GM18499 (cell line): ENCODE results near the gene ZNF410.
"Not testable (repeated sequence)": the region's sequence is repeated elsewhere in the genome, so short reads cannot be mapped to it uniquely, and the experiment has no call there.

Source experiments
- ATAC-seq: cut with Tn5 transposase; IDR thresholded peaks from one replicate; pipeline ENCODE4 v1.9.1; 2021; ENCODE audit warnings: moderate number of reproducible peaks; ENCODE audit not compliant: insufficient read depth, unreplicated experiment

ZNF410 gene

DNA sequence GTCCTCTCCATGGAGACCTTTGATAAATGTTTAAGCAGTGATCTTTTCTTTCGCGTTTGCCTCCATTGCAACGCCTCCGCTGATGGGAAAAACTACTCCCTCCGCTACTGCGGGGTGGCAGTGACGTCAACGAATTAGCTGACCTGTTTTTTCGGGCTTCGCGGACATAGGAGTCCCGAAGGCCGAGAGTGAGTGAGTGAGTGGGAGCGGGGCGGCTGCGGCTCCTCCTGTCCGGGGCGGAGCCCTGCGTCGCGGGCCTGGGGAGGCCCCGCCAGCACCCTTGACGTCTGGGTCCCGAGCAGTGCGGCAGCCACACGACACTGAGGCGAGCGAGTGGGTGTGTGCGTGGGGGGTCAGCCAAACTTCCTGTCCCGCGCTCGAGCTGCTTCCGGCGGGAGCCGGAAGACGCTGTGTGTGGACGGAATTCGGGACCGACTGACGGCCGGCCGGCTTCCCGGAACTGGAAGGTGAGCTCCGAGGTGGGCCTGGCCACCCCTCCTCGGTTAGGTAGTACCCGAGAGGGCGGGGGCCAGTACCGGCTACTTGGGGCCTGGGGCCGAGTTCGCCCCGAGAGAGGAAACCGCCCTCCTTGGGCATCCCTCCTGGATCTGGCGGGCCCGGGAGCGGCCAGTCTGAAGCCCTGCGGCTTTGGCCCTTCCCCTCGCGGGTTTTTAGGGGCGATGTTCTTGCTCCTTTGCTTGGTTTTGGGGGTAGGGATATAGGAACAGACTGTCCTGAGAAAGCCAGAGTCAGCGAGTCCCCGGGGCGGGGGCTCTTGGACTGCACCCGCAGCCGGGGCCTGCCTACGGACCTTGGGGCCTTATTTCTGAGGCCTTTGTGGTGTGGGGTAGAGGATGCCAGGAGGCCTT is at the start of gene ZNF410:
TSS of gene ZNF410 (plus strand) at position 411 of the 869 bp plus-strand sequence. CDS start 5,317 bp downstream, outside the sequence.
- peak; percentile 55 for ATAC-seq

DNA sequence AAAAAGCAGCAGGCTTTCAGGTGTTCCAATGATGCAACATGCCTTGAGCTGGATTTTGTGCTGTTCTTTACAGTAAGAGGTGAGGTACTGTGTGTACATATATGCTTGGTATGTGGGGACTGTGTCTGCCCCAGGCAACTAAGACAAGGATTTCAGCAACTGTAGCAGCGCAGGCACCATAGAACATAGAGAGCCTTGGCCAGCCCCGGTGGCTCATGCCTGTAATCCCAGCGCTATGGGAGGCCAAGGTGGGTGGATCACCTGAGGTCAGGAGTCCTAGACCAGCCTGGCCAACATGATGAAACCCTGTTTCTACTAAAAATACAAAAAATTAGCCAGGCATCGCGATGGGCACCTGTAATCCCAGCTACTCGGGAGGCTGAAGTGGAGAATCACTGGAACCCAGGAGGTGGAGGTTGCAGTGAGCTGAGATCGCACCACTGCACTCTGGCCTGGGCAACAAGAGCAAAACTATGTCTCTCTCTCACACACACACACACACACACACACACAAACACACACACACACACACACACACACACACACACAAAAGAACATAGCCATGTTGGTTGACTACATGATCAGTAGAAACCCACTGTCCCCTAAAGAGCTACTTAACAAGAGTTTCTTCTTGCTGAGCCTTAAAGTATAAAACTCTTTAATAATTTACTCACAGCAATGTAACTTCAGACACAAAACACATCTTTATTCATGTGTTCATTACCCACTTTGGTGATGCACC is 48.2 kb upstream of the ZNF410 start:
- not testable (repeated sequence) for ATAC-seq

- ATAC-seq: no peak
These were observed 44.5 kb upstream of the ZNF410 start for GRCh38 chr14:73842201-73842600.

DNA sequence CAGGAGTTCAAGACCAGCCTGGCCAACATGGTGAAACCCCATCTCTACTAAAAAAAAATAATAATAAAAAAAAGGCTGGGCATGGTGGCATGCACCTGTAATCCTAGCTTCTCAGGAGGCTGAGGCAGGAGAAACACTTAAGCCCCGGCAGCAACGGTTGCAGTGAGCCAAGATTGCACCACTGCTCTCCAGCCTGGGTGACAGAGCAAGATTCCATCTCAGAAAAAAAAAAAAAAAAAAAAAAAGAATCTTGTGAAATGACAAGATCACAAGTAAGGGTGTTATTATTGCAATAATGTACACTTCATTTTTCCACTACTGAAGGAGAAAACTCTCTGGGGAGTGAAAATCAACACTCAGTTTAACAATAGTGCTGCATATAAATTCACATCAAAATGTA is 43.8 kb upstream of the ZNF410 start:
- ATAC-seq: no peak

- no peak for ATAC-seq
These were observed 43.4 kb upstream of the ZNF410 start for GRCh38 chr14:73843296-73843695.

DNA sequence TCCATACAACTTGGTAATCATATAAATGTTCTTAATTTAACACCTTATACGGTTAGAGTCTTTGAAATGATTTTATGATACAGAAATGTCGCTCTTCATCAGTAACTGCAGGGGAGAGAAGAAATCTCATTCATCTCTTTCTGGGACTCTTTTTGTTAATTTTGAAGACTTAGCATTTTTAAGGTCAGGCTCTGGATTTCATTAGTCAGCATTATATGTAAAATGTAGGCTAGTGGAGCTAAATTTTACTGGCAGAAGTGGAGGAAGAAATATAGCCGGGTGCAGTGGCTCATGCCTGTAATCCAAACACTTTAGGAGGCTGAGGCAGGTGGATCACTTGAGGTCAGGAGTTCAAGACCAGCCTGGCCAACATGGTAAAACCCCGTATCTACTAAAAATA is 39.7 kb upstream of the ZNF410 start:
- no peak for ATAC-seq

DNA sequence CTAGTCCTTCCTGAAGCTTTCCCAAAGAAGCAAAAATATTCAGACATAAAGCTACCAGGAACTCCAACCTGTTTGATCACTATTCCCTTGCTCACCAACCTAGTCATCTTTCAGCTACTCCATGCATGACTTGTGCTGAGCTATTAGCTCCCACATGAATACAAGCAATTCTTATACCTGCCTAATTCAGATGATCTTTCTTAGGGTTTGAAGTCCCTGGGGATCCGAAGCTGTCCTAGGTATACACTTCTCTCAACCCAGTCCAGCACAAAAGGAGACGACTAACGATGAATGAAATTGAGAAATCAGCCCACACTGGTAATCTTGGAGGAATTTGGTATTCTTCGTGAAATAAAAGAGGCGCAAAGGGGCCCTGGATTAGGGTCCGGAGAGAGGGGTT is 35.7 kb upstream of the ZNF410 start:
- no peak for ATAC-seq

- ATAC-seq: no peak
These were observed 34.9 kb upstream of the ZNF410 start, which contains the start of gene PTGR2 for GRCh38 chr14:73851567-73852382. Gene PTGR2 (plus strand): TSS chr14:73851831. CDS start chr14:73858863, 7,032 bp downstream.

DNA sequence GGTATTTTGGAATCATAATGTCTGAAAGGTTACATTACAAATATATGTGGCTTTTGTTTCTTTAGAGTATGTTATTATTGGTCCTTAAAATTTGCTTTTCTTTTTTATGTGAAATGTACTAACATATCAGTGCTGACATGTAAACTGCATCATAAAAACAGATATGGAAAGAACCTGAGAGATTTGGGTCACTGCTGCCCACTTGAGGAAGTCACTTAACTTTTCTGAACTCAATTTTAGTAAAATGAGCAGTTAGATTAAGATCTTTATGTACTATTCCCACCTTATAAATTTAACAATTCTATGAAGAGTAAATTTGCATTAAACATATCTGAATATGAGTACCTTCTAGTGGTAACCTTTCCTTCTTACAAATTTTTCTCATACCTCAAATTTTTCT is 27.5 kb upstream of the ZNF410 start:
- no peak for ATAC-seq

GRCh38 chr14:73861073-73861472 is 25.6 kb upstream of the ZNF410 start:
- ATAC-seq: no peak

GRCh38 chr14:73862480-73862879 is 24.2 kb upstream of the ZNF410 start:
- no peak for ATAC-seq

DNA sequence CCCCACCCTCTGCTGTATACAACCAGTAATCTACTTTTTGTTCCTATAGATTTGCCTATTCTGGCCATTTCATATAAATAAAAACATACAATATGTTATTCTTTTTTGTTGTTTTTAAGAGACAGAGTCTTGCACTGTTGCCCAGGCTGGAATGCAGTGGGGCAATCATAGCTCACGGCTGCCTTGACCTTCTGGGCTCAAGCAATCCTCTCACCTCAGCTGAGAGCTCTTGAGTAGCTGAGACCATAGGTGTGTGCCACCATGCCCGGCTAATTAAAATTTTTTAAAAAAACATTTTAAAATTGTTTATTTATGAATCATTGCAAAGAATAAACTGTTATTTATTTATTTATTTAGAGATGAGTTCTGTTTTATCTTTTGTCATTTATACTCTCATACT is 23.4 kb upstream of the ZNF410 start:
- ATAC-seq: no peak

DNA sequence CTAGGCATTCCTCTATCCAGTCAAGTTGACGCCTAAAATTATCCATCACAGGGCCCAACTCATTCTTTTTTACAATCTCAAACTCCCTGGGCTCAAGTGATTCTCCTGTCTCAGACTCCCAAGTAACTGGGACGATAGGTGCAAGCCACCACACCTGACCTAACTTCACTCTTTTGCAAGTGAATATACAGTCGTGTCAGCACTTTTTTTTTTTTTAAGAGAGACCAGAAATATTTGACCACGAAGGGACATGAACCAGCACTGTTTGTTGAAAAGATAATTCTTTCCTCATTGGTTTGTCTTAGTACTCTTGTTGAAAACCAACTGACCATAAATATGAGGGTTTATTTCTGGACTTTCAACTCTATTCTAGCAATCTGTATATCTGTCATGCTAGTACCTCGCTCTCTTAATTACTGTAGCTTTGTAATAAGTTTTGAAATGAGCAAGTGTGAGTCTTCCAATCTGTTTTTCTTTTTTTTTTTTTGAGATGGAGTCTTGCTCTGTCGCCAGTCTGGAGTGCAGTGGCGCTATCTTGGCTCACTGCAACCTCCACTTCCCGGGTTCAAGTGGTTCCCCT is 21.0 kb upstream of the ZNF410 start:
- no peak for ATAC-seq

- ATAC-seq: not testable (repeated sequence)
These were observed 16.9 kb upstream of the ZNF410 start for GRCh38 chr14:73869754-73870153.

DNA sequence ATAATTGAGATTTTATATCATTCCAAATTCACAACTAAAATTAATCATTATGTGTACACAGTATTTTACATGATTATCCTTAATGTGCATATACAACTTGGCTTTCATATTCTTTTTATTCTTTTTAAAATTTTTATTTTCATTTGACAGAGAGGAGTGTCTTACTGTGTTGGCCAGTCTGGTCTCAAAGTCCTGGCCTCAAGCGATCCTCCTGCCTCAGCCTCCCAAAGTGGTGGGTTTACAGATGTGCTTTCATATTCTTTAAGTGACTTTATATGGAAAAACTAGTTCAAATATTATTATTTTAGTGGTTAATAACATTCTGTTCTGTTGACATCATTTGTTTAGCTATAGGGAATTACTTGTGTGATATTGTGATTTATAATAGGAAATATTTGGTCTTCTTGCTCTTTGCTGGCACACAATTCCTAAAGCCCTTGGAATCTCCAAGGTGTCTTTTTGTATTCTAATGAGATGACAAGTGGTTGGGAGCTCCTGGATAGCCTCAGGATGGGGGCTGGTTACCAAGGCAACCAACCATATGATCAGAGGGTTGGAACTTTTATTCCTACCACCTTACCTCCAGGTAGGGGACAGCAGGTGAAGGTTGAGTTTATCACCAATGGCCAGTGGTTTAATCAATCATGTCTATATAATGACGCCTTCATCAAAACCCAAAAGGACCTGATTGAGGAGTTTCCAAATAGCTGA is 16.0 kb upstream of the ZNF410 start:
- ATAC-seq: no peak

- no peak for ATAC-seq
These were observed 13.0 kb upstream of the ZNF410 start for GRCh38 chr14:73873660-73874059.

- ATAC-seq: no peak
These were observed 8.9 kb upstream of the ZNF410 start for GRCh38 chr14:73877790-73878189.

DNA sequence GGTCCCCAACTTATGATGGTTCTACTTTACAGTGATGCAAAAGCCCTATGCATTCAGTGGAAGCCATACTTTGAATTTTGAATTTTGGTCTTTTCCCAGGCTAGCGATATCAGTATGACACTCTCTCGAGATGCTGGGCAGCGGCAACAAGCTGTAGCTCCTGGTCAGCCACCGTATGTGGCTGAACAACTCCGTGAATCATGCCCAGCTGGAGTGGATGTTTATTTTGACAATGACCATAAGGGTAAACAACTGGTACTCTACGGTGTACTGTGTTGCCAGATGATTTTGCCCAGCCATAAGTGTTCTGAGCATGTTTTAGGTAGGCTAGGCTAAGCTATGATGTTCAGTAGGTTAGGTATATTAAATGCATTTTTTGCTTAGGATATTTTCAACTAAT is 8.2 kb upstream of the ZNF410 start:
- no peak for ATAC-seq

GRCh38 chr14:73879027-73879426 is 7.6 kb upstream of the ZNF410 start:
- no peak for ATAC-seq
